WTC11 (cell line): ENCODE data around the gene CSPG4. TPM values are rescaled to one million over a fixed set of nuclear protein-coding genes. Genes with fewer than 3 reads are reported as not detected.

ENCODE experiments used
- ATAC-seq: fragments of 200-7000 bp; cut with Tn5 transposase; 2 replicates; pipeline ENCODE4 v1.10.0; 2021; ENCODE audit warnings: mild to moderate bottlenecking, moderate library complexity
- CTCF ChIA-PET: fragments of 300-600 bp; sonication (Branson Sonifier 250); formaldehyde crosslinking; loops from one replicate; lab custom pipeline; 2021; ENCODE audit warnings: antibody characterized with exemption; lab: Charles Lee
- POLR2A ChIA-PET: fragments of 350-600 bp; sonication (Branson Sonifier 250); formaldehyde crosslinking; loops from one replicate; lab custom pipeline; 2021; ENCODE audit warnings: antibody characterized with exemption; lab: Charles Lee
- DNase-seq: peaks from one replicate; pipeline ENCODE4 v3.0.0; 2021; ENCODE audit warnings: low spot score
- H3K27ac Mint-ChIP-seq: 2 replicates; pipeline ENCODE4 v1.8.0; 2021; ENCODE audit warnings: mixed read lengths
- H3K27me3 Mint-ChIP-seq: 2 replicates; pipeline ENCODE4 v1.8.0; 2021; ENCODE audit warnings: low read depth, mild to moderate bottlenecking, moderate library complexity, mixed read lengths
- H3K36me3 Mint-ChIP-seq: 2 replicates; pipeline ENCODE4 v1.8.0; 2021; ENCODE audit warnings: mixed read lengths
- H3K4me1 Mint-ChIP-seq: 2 replicates; pipeline ENCODE4 v1.8.0; 2022; ENCODE audit warnings: mixed read lengths
- H3K4me3 Mint-ChIP-seq: 2 replicates; pipeline ENCODE4 v1.8.0; 2021; ENCODE audit warnings: mild to moderate bottlenecking, moderate library complexity, mixed read lengths
- H3K9me3 Mint-ChIP-seq: 2 replicates; pipeline ENCODE4 v1.8.0; 2021; ENCODE audit warnings: mixed read lengths
- ELF4 ChIP-seq: sonication (generic); formaldehyde crosslinking; IDR thresholded peaks from 2 replicates; pipeline ENCODE4 v1.8.1; 2022; ENCODE audit warnings: low read depth, mild to moderate bottlenecking, moderate library complexity, missing genetic modification reagents
- FOXP1 ChIP-seq: sonication (generic); formaldehyde crosslinking; IDR thresholded peaks from 2 replicates; pipeline ENCODE4 v1.8.0; 2022; ENCODE audit warnings: missing genetic modification reagents, mild to moderate bottlenecking, moderate library complexity, borderline replicate concordance
- GRHL2 ChIP-seq: fragments of 250-450 bp; sonication (Bioruptor Pico); IDR thresholded peaks from 2 replicates; pipeline ENCODE4 v1.8.0; 2022; ENCODE audit warnings: mild to moderate bottlenecking, moderate library complexity; ENCODE audit not compliant: insufficient replicate concordance, severe bottlenecking
- HMGA2 ChIP-seq: fragments of 250-450 bp; sonication (Bioruptor Pico); IDR thresholded peaks from 2 replicates; pipeline ENCODE4 v1.4.0; 2021; ENCODE audit warnings: mild to moderate bottlenecking, moderate library complexity
- KAT7 ChIP-seq: sonication (generic); formaldehyde crosslinking; IDR thresholded peaks from 2 replicates; pipeline ENCODE4 v1.8.1; 2023; ENCODE audit warnings: missing genetic modification reagents, mild to moderate bottlenecking, borderline replicate concordance
- MAX ChIP-seq: sonication (generic); formaldehyde crosslinking; IDR thresholded peaks from 2 replicates; pipeline ENCODE4 v1.8.0; 2022; ENCODE audit warnings: mild to moderate bottlenecking, missing genetic modification reagents
- NFATC4 ChIP-seq: fragments of 250-450 bp; sonication (Bioruptor Pico); IDR thresholded peaks from 2 replicates; pipeline ENCODE4 v1.9.0; 2021; ENCODE audit warnings: mild to moderate bottlenecking
- NFYB ChIP-seq: sonication (generic); formaldehyde crosslinking; conservative IDR thresholded peaks from 2 replicates; pipeline ENCODE4 v1.8.0; 2022; ENCODE audit warnings: low read depth, missing genetic modification reagents
- SMAD3 ChIP-seq: sonication (generic); formaldehyde crosslinking; IDR thresholded peaks from 2 replicates; pipeline ENCODE4 v1.8.0; 2022; ENCODE audit warnings: missing genetic modification reagents, mild to moderate bottlenecking, borderline replicate concordance
- SP1 ChIP-seq: sonication (generic); formaldehyde crosslinking; conservative IDR thresholded peaks from 2 replicates; pipeline ENCODE4 v1.8.1; 2022; ENCODE audit warnings: missing genetic modification reagents
- TEAD1 ChIP-seq: sonication (generic); formaldehyde crosslinking; IDR thresholded peaks from 2 replicates; pipeline ENCODE4 v1.8.0; 2022; ENCODE audit warnings: mild to moderate bottlenecking, missing genetic modification reagents
- TP53 ChIP-seq: sonication (generic); formaldehyde crosslinking; IDR thresholded peaks from 2 replicates; pipeline ENCODE4 v1.8.1; 2023; ENCODE audit warnings: mild to moderate bottlenecking, missing genetic modification reagents
- ZNF121 ChIP-seq: sonication (generic); formaldehyde crosslinking; IDR thresholded peaks from 2 replicates; pipeline ENCODE4 v1.8.0; 2023; ENCODE audit warnings: missing genetic modification reagents
- ZNF232 ChIP-seq: sonication (generic); formaldehyde crosslinking; IDR thresholded peaks from 2 replicates; pipeline ENCODE4 v1.8.0; 2022; ENCODE audit warnings: mild to moderate bottlenecking, missing genetic modification reagents
- ZNF263 ChIP-seq: sonication (generic); formaldehyde crosslinking; IDR thresholded peaks from 2 replicates; pipeline ENCODE4 v1.8.1; 2022; ENCODE audit warnings: low read depth, mild to moderate bottlenecking, moderate library complexity, missing genetic modification reagents
- ZNF317 ChIP-seq: sonication (generic); formaldehyde crosslinking; IDR thresholded peaks from 2 replicates; pipeline ENCODE4 v1.8.1; 2023; ENCODE audit warnings: low read depth, mild to moderate bottlenecking, moderate library complexity, missing genetic modification reagents, borderline replicate concordance
- ZNF425 ChIP-seq: fragments of 250-450 bp; sonication (Bioruptor Pico); conservative IDR thresholded peaks from 2 replicates; pipeline ENCODE4 v1.9.0; 2021; ENCODE audit warnings: mild to moderate bottlenecking
- total RNA-seq: library from RNA; stranded (reverse); gene quantifications from 3 replicates; pipeline ENCODE4 v1.2.3, GENCODE V29; 2021
- TF ChIP-seq, protein P1 (sequence below): sonication (generic); formaldehyde crosslinking; IDR thresholded peaks from 2 replicates; pipeline ENCODE4 v1.8.1; 2023; ENCODE audit warnings: mild to moderate bottlenecking, missing genetic modification reagents
- TF ChIP-seq, protein P2 (sequence below): sonication (generic); formaldehyde crosslinking; IDR thresholded peaks from 2 replicates; pipeline ENCODE4 v1.8.1; 2022; ENCODE audit warnings: low read depth, mild to moderate bottlenecking, moderate library complexity, missing genetic modification reagents, borderline replicate concordance
- TF ChIP-seq, protein P3 (sequence below): fragments of 250-450 bp; sonication (Bioruptor Pico); IDR thresholded peaks from 2 replicates; pipeline ENCODE4 v1.9.0; 2021; ENCODE audit warnings: moderate library complexity, mild to moderate bottlenecking, inconsistent platforms, borderline replicate concordance
- TF ChIP-seq, protein P4 (sequence below): sonication (generic); formaldehyde crosslinking; IDR thresholded peaks from 2 replicates; pipeline ENCODE4 v1.8.1; 2022; ENCODE audit warnings: mild to moderate bottlenecking, missing genetic modification reagents, moderate library complexity, borderline replicate concordance
- TF ChIP-seq, protein P5 (sequence below): sonication (generic); formaldehyde crosslinking; IDR thresholded peaks from 2 replicates; pipeline ENCODE4 v1.8.1; 2023; ENCODE audit warnings: mild to moderate bottlenecking, missing genetic modification reagents, moderate library complexity
- TF ChIP-seq, protein P6 (sequence below): fragments of 250-450 bp; sonication (Bioruptor Pico); IDR thresholded peaks from 2 replicates; pipeline ENCODE4 v2.1.2; 2022; ENCODE audit warnings: mild to moderate bottlenecking, moderate library complexity
- TF ChIP-seq, protein P7 (sequence below): fragments of 250-450 bp; sonication (Bioruptor Pico); IDR thresholded peaks from 2 replicates; pipeline ENCODE4 v1.9.0; 2021; ENCODE audit warnings: mild to moderate bottlenecking
- TF ChIP-seq, protein P8 (sequence below): fragments of 250-450 bp; sonication (Bioruptor Pico); IDR thresholded peaks from 2 replicates; pipeline ENCODE4 v1.8.0; 2021; ENCODE audit warnings: mild to moderate bottlenecking

The CSPG4 gene
- total RNA-seq, 1 experiment from 2014 or later: 2.9 TPM

GRCh38 chr15:75732809-75733451, 20.3 kb upstream of the CSPG4 start:
- peak overlapping the region; percentile 20; the same call in 1 of the 2 replicates for H3K4me3 Mint-ChIP-seq
- H3K4me1 Mint-ChIP-seq: peaks cover 44% of the 10 kb centered on the region
- H3K27me3 Mint-ChIP-seq: peaks cover 2% of the 10 kb centered on the region; the same call in 1 of the 2 replicates
- CTCF ChIA-PET: interaction anchor here (0.5 to 1.3 kb wide), 32 partner anchors 9 to 365 kb away, joined by 3 to 18 read pairs (median 4); partner anchors contain the start of genes CSPG4, IMP3 and MAN2C1
- H3K36me3 Mint-ChIP-seq: no peaks in the 10 kb centered on the region
- peak; percentile 92 for DNase-seq
- no peaks in the 10 kb centered on the region for H3K9me3 Mint-ChIP-seq
- peak; percentile 82 for ATAC-seq
- POLR2A ChIA-PET: no interaction called here
- no peak overlapping the region for H3K27ac Mint-ChIP-seq
- TF ChIP-seq NFYB: no peak
- TF ChIP-seq MAX (CRISPR knock-in tag): peak; percentile 43; the same call in 1 of the 2 replicates
- 0 out of 2 replicates have a peak, but pooled peaks have one; percentile 56 for TF ChIP-seq FOXP1 (CRISPR knock-in tag)
- no peak for TF ChIP-seq ZNF232 (CRISPR knock-in tag)
- TF ChIP-seq HMGA2 (CRISPR knock-in tag): no peak
- TF ChIP-seq, protein P1, sequence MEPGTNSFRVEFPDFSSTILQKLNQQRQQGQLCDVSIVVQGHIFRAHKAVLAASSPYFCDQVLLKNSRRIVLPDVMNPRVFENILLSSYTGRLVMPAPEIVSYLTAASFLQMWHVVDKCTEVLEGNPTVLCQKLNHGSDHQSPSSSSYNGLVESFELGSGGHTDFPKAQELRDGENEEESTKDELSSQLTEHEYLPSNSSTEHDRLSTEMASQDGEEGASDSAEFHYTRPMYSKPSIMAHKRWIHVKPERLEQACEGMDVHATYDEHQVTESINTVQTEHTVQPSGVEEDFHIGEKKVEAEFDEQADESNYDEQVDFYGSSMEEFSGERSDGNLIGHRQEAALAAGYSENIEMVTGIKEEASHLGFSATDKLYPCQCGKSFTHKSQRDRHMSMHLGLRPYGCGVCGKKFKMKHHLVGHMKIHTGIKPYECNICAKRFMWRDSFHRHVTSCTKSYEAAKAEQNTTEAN (CRISPR knock-in tag): 0 out of 2 replicates have a peak, but pooled peaks have one; percentile 43
- TF ChIP-seq, protein P2, sequence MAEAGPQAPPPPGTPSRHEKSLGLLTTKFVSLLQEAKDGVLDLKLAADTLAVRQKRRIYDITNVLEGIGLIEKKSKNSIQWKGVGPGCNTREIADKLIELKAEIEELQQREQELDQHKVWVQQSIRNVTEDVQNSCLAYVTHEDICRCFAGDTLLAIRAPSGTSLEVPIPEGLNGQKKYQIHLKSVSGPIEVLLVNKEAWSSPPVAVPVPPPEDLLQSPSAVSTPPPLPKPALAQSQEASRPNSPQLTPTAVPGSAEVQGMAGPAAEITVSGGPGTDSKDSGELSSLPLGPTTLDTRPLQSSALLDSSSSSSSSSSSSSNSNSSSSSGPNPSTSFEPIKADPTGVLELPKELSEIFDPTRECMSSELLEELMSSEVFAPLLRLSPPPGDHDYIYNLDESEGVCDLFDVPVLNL: no peak
- no peak for TF ChIP-seq ELF4
- no peak for TF ChIP-seq ZNF121 (CRISPR knock-in tag)
- TF ChIP-seq TEAD1 (CRISPR knock-in tag): no peak
- TF ChIP-seq, protein P3, sequence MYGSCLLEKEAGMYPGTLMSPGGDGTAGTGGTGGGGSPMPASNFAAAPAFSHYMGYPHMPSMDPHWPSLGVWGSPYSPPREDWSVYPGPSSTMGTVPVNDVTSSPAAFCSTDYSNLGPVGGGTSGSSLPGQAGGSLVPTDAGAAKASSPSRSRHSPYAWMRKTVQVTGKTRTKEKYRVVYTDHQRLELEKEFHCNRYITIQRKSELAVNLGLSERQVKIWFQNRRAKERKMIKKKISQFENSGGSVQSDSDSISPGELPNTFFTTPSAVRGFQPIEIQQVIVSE (CRISPR knock-in tag): no peak
- TF ChIP-seq SMAD3 (CRISPR knock-in tag): no peak
- no peak for TF ChIP-seq KAT7 (CRISPR knock-in tag)
- TF ChIP-seq, protein P4, sequence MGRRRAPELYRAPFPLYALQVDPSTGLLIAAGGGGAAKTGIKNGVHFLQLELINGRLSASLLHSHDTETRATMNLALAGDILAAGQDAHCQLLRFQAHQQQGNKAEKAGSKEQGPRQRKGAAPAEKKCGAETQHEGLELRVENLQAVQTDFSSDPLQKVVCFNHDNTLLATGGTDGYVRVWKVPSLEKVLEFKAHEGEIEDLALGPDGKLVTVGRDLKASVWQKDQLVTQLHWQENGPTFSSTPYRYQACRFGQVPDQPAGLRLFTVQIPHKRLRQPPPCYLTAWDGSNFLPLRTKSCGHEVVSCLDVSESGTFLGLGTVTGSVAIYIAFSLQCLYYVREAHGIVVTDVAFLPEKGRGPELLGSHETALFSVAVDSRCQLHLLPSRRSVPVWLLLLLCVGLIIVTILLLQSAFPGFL (CRISPR knock-in tag): no peak
- TF ChIP-seq, protein P5, sequence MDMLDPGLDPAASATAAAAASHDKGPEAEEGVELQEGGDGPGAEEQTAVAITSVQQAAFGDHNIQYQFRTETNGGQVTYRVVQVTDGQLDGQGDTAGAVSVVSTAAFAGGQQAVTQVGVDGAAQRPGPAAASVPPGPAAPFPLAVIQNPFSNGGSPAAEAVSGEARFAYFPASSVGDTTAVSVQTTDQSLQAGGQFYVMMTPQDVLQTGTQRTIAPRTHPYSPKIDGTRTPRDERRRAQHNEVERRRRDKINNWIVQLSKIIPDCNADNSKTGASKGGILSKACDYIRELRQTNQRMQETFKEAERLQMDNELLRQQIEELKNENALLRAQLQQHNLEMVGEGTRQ: no peak
- TF ChIP-seq, protein P6, sequence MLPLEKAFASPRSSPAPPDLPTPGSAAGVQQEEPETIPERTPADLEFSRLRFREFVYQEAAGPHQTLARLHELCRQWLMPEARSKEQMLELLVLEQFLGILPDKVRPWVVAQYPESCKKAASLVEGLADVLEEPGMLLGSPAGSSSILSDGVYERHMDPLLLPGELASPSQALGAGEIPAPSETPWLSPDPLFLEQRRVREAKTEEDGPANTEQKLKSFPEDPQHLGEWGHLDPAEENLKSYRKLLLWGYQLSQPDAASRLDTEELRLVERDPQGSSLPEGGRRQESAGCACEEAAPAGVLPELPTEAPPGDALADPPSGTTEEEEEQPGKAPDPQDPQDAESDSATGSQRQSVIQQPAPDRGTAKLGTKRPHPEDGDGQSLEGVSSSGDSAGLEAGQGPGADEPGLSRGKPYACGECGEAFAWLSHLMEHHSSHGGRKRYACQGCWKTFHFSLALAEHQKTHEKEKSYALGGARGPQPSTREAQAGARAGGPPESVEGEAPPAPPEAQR (CRISPR knock-in tag): no peak
- TF ChIP-seq NFATC4 (CRISPR knock-in tag): no peak
- TF ChIP-seq SP1: no peak
- TF ChIP-seq GRHL2 (CRISPR knock-in tag): no peak
- TF ChIP-seq TP53 (CRISPR knock-in tag): no peak
- no peak for TF ChIP-seq ZNF317 (CRISPR knock-in tag)
- TF ChIP-seq ZNF425 (CRISPR knock-in tag): no peak
- TF ChIP-seq, protein P7, sequence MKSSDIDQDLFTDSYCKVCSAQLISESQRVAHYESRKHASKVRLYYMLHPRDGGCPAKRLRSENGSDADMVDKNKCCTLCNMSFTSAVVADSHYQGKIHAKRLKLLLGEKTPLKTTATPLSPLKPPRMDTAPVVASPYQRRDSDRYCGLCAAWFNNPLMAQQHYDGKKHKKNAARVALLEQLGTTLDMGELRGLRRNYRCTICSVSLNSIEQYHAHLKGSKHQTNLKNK (CRISPR knock-in tag): no peak
- TF ChIP-seq, protein P8, sequence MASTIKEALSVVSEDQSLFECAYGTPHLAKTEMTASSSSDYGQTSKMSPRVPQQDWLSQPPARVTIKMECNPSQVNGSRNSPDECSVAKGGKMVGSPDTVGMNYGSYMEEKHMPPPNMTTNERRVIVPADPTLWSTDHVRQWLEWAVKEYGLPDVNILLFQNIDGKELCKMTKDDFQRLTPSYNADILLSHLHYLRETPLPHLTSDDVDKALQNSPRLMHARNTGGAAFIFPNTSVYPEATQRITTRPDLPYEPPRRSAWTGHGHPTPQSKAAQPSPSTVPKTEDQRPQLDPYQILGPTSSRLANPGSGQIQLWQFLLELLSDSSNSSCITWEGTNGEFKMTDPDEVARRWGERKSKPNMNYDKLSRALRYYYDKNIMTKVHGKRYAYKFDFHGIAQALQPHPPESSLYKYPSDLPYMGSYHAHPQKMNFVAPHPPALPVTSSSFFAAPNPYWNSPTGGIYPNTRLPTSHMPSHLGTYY (CRISPR knock-in tag): no peak
- TF ChIP-seq ZNF263 (CRISPR knock-in tag): no peak
